ENCODE data around the gene CLDN11.

GRCh38 chr3:170467571-170468147, 49.0 kb downstream of the CLDN11 start:
- no peak for TF ChIP-seq CTCF (IDR thresholded peaks at IDR 0.05; ENCODE audit: insufficient read depth, low read depth, low read length)
- TF ChIP-seq EZH2 (IDR thresholded peaks at IDR 0.05; ENCODE audit: insufficient read depth, low read length): no peak
